IPS-20b (cell line): ENCODE data around the gene SOCS6.
"Not testable (repeated sequence)": the region's sequence is repeated elsewhere in the genome, so short reads cannot be mapped to it uniquely, and the experiment has no call there.

Experiments
- H3K27ac ChIP-seq: one replicate; pipeline ENCODE4 v1.5.1; 2013; ENCODE audit warnings: low read length
- H3K27me3 ChIP-seq: 2 replicates; pipeline ENCODE4 v1.6.1; 2013; ENCODE audit warnings: mild to moderate bottlenecking, low read length, inconsistent platforms; ENCODE audit not compliant: insufficient read depth
- H3K36me3 ChIP-seq: 2 replicates; pipeline ENCODE4 v1.6.1; 2013; ENCODE audit warnings: low read depth, mild to moderate bottlenecking, inconsistent platforms, low read length, moderate library complexity; ENCODE audit not compliant: insufficient read depth
- H3K4me1 ChIP-seq: 2 replicates; pipeline ENCODE4 v1.6.1; 2013; ENCODE audit warnings: mild to moderate bottlenecking, control low read depth, inconsistent platforms, low read length, moderate library complexity; ENCODE audit not compliant: insufficient read depth
- H3K4me3 ChIP-seq: 2 replicates; pipeline ENCODE4 v1.5.1; 2013; ENCODE audit warnings: mild to moderate bottlenecking, low read length, inconsistent platforms
- H3K9ac ChIP-seq: 2 replicates; pipeline ENCODE4 v1.6.1; 2013; ENCODE audit warnings: low read depth, mild to moderate bottlenecking, inconsistent platforms, low read length, moderate library complexity
- H3K9me3 ChIP-seq: 2 replicates; pipeline ENCODE4 v1.6.1; 2013; ENCODE audit warnings: mild to moderate bottlenecking, low read depth, low read length, inconsistent platforms; ENCODE audit not compliant: insufficient read depth

The SOCS6 gene

DNA sequence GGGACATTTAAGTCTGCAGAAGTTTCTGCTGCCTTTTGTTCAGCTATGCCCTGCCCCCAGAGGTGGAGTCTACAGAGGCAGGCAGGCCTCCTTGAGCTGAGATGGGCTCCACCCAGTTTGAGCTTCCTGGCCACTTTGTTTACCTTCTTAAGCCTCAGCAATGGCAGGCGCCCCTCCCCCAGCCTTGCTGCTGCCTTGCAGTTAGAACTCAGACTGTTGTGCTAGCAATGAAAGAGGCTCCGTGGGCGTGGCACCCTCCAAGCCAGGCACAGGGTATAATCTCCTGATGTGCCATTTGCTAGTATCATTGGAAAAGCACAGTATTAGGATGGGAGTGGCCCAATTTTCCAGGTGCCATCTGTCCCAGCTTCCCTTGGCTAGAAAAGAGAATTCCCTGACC is 59.6 kb downstream of the SOCS6 start:
- H3K27me3 ChIP-seq, H3K4me3 ChIP-seq, H3K27ac ChIP-seq, H3K9me3 ChIP-seq, H3K9ac ChIP-seq, H3K4me1 ChIP-seq, H3K36me3 ChIP-seq: not testable (repeated sequence)

DNA sequence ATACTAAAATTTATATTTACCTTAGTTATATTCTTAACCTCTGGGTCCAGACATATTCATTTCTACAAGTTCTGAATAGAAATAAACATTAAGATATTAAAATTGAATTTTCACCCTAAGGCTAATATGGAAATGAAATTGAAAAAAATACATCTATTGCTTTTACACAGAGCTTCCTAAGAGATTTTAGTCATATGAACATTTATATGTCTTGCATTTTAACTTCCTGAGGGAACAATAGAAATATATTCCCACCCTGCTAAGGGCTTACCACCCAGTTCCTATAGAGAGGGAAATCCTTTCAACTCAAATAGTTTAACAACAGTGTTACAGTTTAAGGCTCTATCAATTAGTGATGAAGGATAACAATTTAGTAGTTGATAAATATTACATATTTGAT is 60.5 kb downstream of the SOCS6 start:
- no peak overlapping the region for H3K4me3 ChIP-seq
- no peak overlapping the region for H3K27ac ChIP-seq
- peaks cover 7% of the 10 kb centered on the region for H3K9me3 ChIP-seq
- H3K9ac ChIP-seq: no peak overlapping the region
- H3K4me1 ChIP-seq: no peaks in the 10 kb centered on the region
- no peaks in the 10 kb centered on the region for H3K27me3 ChIP-seq
- H3K36me3 ChIP-seq: peaks cover 5% of the 10 kb centered on the region; the same call in 1 of the 2 replicates

- H3K9me3 ChIP-seq: peaks cover 8% of the 10 kb centered on the region
- no peaks in the 10 kb centered on the region for H3K27me3 ChIP-seq
- no peak overlapping the region for H3K9ac ChIP-seq
- no peak overlapping the region for H3K4me3 ChIP-seq
- peaks cover 5% of the 10 kb centered on the region; the same call in 1 of the 2 replicates for H3K36me3 ChIP-seq
- H3K27ac ChIP-seq: no peak overlapping the region
- peaks cover 10% of the 10 kb centered on the region; the same call in 1 of the 2 replicates for H3K4me1 ChIP-seq
These were observed 65.2 kb downstream of the SOCS6 start for GRCh38 chr18:70354080-70354479.

GRCh38 chr18:70354771-70355170 is 65.9 kb downstream of the SOCS6 start:
- Histone ChIP-seq H3K9ac (no peak overlapping the region), H3K9me3 (peaks cover 8% of the 10 kb centered on the region), H3K27ac (no peak overlapping the region)

GRCh38 chr18:70355620-70356385 is 67.0 kb downstream of the SOCS6 start:
- H3K9me3 ChIP-seq: peaks cover 8% of the 10 kb centered on the region; the same call in 1 of the 2 replicates
- H3K36me3 ChIP-seq: no peaks in the 10 kb centered on the region
- H3K27me3 ChIP-seq: no peaks in the 10 kb centered on the region
- H3K4me1 ChIP-seq: peaks cover 10% of the 10 kb centered on the region; the same call in 1 of the 2 replicates
- H3K27ac ChIP-seq: no peak overlapping the region
- no peak overlapping the region for H3K9ac ChIP-seq
- no peak overlapping the region for H3K4me3 ChIP-seq

More at GRCh38 chr18:70354771-70355170, 65.9 kb downstream of the SOCS6 start:
- Histone ChIP-seq H3K36me3 (peaks cover 2% of the 10 kb centered on the region; the same call in 1 of the 2 replicates), H3K4me1 (peaks cover 10% of the 10 kb centered on the region; the same call in 1 of the 2 replicates), H3K27me3 (no peaks in the 10 kb centered on the region), H3K4me3 (no peak overlapping the region)

- H3K27ac ChIP-seq, H3K36me3 ChIP-seq, H3K4me1 ChIP-seq, H3K9me3 ChIP-seq, H3K27me3 ChIP-seq, H3K9ac ChIP-seq, H3K4me3 ChIP-seq: not testable (repeated sequence)
These were observed 69.2 kb downstream of the SOCS6 start for GRCh38 chr18:70358105-70358406.

DNA sequence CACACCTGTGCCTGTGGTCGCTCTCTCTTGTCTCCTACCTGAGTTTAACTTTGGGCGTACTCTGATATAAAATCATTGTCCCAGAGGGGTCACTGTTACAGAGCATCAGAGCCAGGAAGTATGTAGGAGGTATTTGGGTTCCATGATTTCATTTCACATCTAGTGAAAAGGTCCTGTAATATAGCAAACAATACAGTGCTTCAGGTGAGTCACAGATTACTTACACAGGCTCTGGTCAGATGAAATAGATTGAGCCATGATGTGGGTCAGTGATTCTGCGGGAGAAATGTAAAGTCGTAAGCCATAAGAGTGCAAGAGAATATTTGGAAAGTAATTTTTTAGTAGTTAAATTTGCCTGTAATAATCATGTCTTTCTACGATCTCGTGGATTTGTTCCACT is 70.2 kb downstream of the SOCS6 start:
- peaks cover 10% of the 10 kb centered on the region; the same call in 1 of the 2 replicates for H3K4me1 ChIP-seq
- H3K36me3 ChIP-seq: no peaks in the 10 kb centered on the region
- H3K9me3 ChIP-seq: peaks cover 3% of the 10 kb centered on the region; the same call in 1 of the 2 replicates
- no peak overlapping the region for H3K9ac ChIP-seq
- H3K27ac ChIP-seq: no peak overlapping the region
- no peaks in the 10 kb centered on the region for H3K27me3 ChIP-seq
- no peak overlapping the region for H3K4me3 ChIP-seq

- Histone ChIP-seq H3K4me3 (no peak overlapping the region), H3K27me3 (no peaks in the 10 kb centered on the region), H3K9ac (no peak overlapping the region), H3K4me1 (peaks cover 20% of the 10 kb centered on the region), H3K27ac (no peak overlapping the region), H3K36me3 (no peaks in the 10 kb centered on the region), H3K9me3 (no peaks in the 10 kb centered on the region)
These were observed 73.4 kb downstream of the SOCS6 start for GRCh38 chr18:70362258-70362657.

- no peaks in the 10 kb centered on the region for H3K9me3 ChIP-seq
- no peaks in the 10 kb centered on the region for H3K27me3 ChIP-seq
- no peak overlapping the region for H3K9ac ChIP-seq
- H3K4me1 ChIP-seq: peaks cover 20% of the 10 kb centered on the region
- H3K27ac ChIP-seq: no peak overlapping the region
- H3K36me3 ChIP-seq: no peaks in the 10 kb centered on the region
- no peak overlapping the region for H3K4me3 ChIP-seq
These were observed 75.0 kb downstream of the SOCS6 start for GRCh38 chr18:70363861-70364260.

DNA sequence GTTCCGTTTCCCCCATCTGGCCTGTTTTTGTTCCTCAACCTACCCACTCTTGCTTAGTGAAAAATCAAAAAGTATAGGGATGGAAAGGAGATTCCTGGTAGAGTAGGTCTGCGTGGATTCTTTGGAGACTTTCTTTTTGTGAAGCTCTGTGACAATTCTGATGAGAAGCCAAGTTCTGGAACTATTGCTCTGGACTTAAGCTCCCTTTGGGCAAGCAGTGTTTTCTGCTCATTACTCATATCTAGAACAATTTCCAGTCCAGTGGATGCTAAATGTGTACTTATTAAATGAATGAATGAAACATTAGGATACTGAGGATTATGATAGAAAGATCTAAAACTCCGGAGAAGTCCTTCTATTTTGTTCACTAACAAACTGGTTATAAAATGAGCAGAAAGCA is 76.5 kb downstream of the SOCS6 start:
- Histone ChIP-seq H3K27me3 (no peaks in the 10 kb centered on the region), H3K4me3 (no peak overlapping the region), H3K36me3 (no peaks in the 10 kb centered on the region), H3K9me3 (no peaks in the 10 kb centered on the region), H3K9ac (no peak overlapping the region), H3K27ac (peak overlapping the region; percentile 5), H3K4me1 (peaks cover 20% of the 10 kb centered on the region)

- H3K36me3 ChIP-seq: no peaks in the 10 kb centered on the region
- H3K4me3 ChIP-seq: peak overlapping the region; percentile 19; the same call in 1 of the 2 replicates
- no peaks in the 10 kb centered on the region for H3K9me3 ChIP-seq
- peak overlapping the region; percentile 83 for H3K27ac ChIP-seq
- peak overlapping the region; percentile 55; the same call in 1 of the 2 replicates for H3K9ac ChIP-seq
- peaks cover 20% of the 10 kb centered on the region for H3K4me1 ChIP-seq
- H3K27me3 ChIP-seq: no peaks in the 10 kb centered on the region
These were observed 77.3 kb downstream of the SOCS6 start for GRCh38 chr18:70366174-70366573.

DNA sequence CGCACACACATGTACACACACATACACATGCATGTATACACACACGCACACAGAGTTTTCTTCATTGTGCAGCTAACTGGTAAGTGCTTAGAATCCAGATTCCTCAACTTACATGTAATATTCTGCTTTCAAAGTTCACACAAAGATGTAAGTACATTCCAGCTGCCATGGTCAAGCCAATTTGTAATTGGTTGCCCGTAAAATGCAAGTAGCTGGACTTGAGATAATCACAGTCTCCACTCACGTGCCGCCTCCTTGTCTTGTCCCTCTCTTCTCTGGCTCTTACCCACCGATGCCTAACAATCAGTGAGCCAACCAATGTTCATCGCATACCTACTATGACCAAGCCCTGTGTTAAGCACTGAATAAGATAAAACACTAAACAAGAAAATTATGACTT is 77.8 kb downstream of the SOCS6 start:
- Histone ChIP-seq H3K4me3 (peak overlapping the region; percentile 1; the same call in 1 of the 2 replicates), H3K9me3 (no peaks in the 10 kb centered on the region), H3K27ac (peak overlapping the region; percentile 83), H3K36me3 (no peaks in the 10 kb centered on the region), H3K9ac (peak overlapping the region; percentile 55; the same call in 1 of the 2 replicates), H3K4me1 (peaks cover 20% of the 10 kb centered on the region), H3K27me3 (no peaks in the 10 kb centered on the region)
